Mononuclear cell (primary cell): Measurements from ENCODE around the gene COL9A3. TPM values are rescaled to one million over a fixed set of nuclear protein-coding genes. Genes with fewer than 3 reads are reported as not detected.

Experiments
- H3K27me3 ChIP-seq: 2 replicates; pipeline ENCODE4 v1.6.0; 2011; ENCODE audit warnings: low read length, control low read depth; ENCODE audit not compliant: insufficient read depth
- H3K4me1 ChIP-seq: 2 replicates; pipeline ENCODE4 v1.5.1; 2011; ENCODE audit warnings: mild to moderate bottlenecking, low read length, control low read depth; ENCODE audit not compliant: insufficient read depth
- H3K4me3 ChIP-seq: 2 replicates; pipeline ENCODE4 v1.5.1; 2011; ENCODE audit warnings: mild to moderate bottlenecking, low read length, moderate library complexity
- H3K9me3 ChIP-seq: 2 replicates; pipeline ENCODE4 v1.5.1; 2011; ENCODE audit warnings: low read depth, mild to moderate bottlenecking, control low read depth, low read length
- total RNA-seq: library from RNA; depleted of rRNA; stranded (reverse); fragments of >200 nt; gene quantifications from one replicate; pipeline ENCODE4 v1.2.3, GENCODE V29; 2012

The COL9A3 gene
- total RNA-seq, 1 donor = not detected

DNA sequence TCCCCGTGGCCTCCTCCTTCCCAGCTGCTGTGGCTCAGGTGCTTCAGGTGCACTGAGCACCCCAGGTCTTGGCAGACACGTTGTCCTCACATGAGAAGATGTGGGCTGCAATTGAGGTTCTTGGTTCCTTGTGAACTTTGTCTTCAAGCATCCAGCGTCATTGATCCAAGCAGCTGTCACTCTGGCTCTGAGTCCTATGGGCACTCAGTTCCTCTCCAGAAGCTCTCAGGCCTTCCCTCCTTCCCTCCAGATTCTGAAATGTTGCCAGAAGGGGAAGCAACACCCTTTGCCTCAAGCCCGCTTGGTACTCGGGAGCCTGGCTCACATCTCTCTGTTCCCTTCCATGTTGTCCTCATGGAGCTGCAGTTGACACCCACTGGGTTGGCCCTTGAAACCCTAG lies 29.0 kb upstream of the COL9A3 start:
- H3K4me3 ChIP-seq = no peak overlapping the region
- no peaks in the 10 kb centered on the region for H3K9me3 ChIP-seq
- no peaks in the 10 kb centered on the region for H3K27me3 ChIP-seq
- H3K4me1 ChIP-seq = peaks cover 13% of the 10 kb centered on the region

GRCh38 chr20:62788607-62789006 lies 28.2 kb upstream of the COL9A3 start:
- H3K4me3 ChIP-seq = no peak overlapping the region
- H3K27me3 ChIP-seq = no peaks in the 10 kb centered on the region
- H3K4me1 ChIP-seq = peaks cover 17% of the 10 kb centered on the region
- H3K9me3 ChIP-seq = no peaks in the 10 kb centered on the region

- no peak overlapping the region for H3K4me3 ChIP-seq
- H3K4me1 ChIP-seq = peaks cover 28% of the 10 kb centered on the region
- no peaks in the 10 kb centered on the region for H3K9me3 ChIP-seq
- H3K27me3 ChIP-seq = no peaks in the 10 kb centered on the region
These were observed 26.8 kb upstream of the COL9A3 start for GRCh38 chr20:62790075-62790474.

DNA sequence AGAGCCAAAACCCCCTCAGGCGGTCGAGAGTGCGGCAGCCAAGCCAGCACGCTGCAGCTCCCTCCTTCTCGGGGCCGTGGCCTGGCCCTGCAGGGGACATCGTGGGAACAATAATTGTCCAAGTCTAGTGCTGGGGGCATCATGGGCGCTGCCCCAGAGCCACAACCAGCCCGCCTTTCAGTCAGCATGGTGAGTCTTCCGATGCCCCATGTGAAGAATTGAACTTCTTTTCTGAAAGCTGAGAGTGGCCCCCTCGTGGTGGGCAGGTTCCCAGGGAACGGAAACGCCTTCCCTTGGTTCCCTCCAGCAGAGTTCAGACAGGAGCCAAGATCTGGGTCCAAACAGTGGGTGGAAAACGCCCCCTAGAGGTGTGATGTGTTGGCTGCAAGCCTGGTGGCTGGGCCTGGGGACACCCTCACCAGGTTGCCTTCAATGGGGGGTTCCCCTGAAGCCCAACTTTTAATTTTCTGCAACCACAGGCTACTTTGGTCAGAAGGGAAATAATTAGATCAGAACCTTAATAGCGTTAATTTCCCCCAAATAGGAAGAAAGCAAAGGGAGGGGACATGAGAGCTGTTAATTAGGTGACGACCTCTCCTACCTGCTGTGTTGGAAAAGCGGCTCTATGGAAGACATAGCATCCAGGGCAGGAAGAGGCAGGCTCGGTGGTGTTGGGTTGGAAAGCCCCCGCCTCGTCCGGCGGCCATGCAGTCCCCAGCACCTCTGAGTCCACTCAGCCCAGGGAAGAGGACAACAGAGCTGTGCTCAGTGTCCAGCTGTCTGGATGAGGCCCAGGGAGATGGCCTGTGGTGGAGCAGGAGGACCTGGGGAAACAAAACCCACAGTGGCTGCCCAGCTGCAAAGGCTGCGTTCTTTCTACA lies 25.3 kb upstream of the COL9A3 start:
- Histone ChIP-seq H3K4me3 (no peak overlapping the region), H3K4me1 (peaks cover 37% of the 10 kb centered on the region), H3K27me3 (no peaks in the 10 kb centered on the region), H3K9me3 (no peaks in the 10 kb centered on the region)

GRCh38 chr20:62792182-62792939 lies 24.5 kb upstream of the COL9A3 start:
- Histone ChIP-seq H3K4me1 (peaks cover 40% of the 10 kb centered on the region), H3K4me3 (no peak overlapping the region)

GRCh38 chr20:62792940-62793756 lies 23.7 kb upstream of the COL9A3 start:
- H3K27me3 ChIP-seq = no peaks in the 10 kb centered on the region
- H3K4me1 ChIP-seq = peaks cover 44% of the 10 kb centered on the region
- H3K4me3 ChIP-seq = no peak overlapping the region
- H3K9me3 ChIP-seq = no peaks in the 10 kb centered on the region

More at GRCh38 chr20:62792182-62792939, 24.5 kb upstream of the COL9A3 start:
- Histone ChIP-seq H3K9me3 (no peaks in the 10 kb centered on the region), H3K27me3 (no peaks in the 10 kb centered on the region)

GRCh38 chr20:62793757-62794006 lies 23.2 kb upstream of the COL9A3 start:
- no peaks in the 10 kb centered on the region for H3K27me3 ChIP-seq
- no peaks in the 10 kb centered on the region for H3K9me3 ChIP-seq
- H3K4me3 ChIP-seq = peak overlapping the region; percentile 32
- H3K4me1 ChIP-seq = peaks cover 44% of the 10 kb centered on the region

GRCh38 chr20:62794007-62794724 lies 22.7 kb upstream of the COL9A3 start:
- Histone ChIP-seq H3K27me3 (no peaks in the 10 kb centered on the region), H3K4me3 (peak overlapping the region; percentile 55), H3K4me1 (peaks cover 44% of the 10 kb centered on the region), H3K9me3 (no peaks in the 10 kb centered on the region)

DNA sequence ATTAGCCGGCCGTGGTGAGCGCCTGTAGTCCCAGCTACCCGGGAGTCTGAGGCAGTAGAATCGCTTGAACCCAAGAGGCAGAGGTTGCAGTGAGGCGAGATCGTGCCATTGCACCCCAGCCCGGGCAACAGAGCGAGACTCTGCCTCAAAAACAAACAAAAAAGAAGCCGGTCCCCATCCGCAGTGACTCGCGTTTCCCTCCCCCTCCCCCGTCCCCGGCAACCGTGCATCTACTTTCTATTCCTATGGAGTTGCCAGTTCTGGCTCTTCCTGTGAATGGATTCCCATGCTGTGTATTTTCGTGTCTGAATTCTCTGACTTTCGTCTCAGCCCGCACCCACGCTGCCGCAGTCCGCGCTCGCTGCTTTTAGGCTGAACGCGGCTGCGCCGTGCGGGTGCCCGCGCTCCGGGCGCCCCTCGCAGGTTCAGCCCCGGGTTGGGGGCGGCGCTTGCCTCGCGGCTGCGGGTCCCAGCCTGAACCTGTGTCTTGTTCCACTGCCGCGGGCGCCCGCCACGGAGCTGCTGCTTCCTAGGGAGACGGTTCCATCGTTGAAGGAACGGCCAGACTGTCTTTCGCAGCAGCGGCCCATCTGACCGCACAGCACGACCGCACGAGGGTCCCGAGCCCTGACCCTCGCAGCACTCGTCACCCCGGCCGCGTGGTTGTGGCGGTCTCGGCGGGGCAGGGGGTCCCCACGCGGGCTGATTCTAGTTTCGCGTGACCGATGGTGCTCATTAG lies 21.7 kb upstream of the COL9A3 start:
- Histone ChIP-seq H3K9me3 (no peaks in the 10 kb centered on the region), H3K27me3 (no peaks in the 10 kb centered on the region), H3K4me3 (peak overlapping the region; percentile 55), H3K4me1 (peaks cover 44% of the 10 kb centered on the region)

- Histone ChIP-seq H3K4me3 (peak overlapping the region; percentile 55), H3K9me3 (no peaks in the 10 kb centered on the region), H3K27me3 (no peaks in the 10 kb centered on the region), H3K4me1 (peaks cover 40% of the 10 kb centered on the region)
These were observed 20.0 kb upstream of the COL9A3 start for GRCh38 chr20:62796699-62797491.

DNA sequence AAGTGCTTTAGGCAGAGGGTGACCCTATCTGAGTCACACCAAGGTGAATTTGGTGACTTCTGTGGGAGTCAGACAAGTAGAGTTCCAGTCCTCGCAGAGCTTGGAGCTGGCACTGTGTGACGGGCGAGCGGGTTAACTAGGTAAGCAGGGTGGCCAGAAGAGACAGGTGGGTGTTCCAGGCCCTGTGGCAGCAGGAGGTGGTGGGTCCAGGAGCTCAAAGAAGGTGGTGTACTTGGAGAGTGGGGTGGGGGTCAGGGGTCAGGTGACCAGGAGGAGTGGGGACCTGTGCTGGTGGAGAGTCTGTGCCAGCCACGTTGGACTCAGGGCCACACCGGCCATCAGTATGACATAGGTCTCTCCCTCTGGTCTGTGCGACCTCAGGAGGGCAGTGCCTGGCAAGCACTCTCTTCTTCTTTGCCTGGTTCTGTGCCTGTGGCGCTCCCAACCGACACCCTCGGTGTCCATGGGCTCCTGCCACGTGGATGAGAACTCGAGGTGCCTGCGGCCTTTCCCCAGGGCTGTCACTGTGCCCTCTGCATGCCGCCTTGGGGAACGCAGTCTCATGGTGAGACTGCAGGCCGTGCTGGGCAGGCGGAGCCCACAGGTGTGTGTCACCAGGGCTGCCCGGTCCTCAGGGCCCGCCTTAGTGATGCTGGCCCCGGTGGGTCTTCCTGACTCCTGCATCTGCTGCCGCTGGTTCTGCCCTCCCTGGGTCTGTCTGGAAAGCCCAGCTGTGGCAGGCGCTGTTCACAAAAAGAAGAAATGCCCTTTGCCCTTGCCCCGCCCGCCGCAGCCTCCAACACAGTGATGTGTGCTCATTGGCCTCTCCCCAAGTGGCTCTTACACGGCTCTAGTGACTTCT lies 18.9 kb upstream of the COL9A3 start:
- Histone ChIP-seq H3K27me3 (no peaks in the 10 kb centered on the region), H3K9me3 (no peaks in the 10 kb centered on the region), H3K4me1 (peaks cover 50% of the 10 kb centered on the region), H3K4me3 (no peak overlapping the region)

GRCh38 chr20:62799036-62799435 lies 17.8 kb upstream of the COL9A3 start:
- no peaks in the 10 kb centered on the region for H3K9me3 ChIP-seq
- H3K27me3 ChIP-seq = no peaks in the 10 kb centered on the region
- peaks cover 51% of the 10 kb centered on the region for H3K4me1 ChIP-seq
- no peak overlapping the region for H3K4me3 ChIP-seq

DNA sequence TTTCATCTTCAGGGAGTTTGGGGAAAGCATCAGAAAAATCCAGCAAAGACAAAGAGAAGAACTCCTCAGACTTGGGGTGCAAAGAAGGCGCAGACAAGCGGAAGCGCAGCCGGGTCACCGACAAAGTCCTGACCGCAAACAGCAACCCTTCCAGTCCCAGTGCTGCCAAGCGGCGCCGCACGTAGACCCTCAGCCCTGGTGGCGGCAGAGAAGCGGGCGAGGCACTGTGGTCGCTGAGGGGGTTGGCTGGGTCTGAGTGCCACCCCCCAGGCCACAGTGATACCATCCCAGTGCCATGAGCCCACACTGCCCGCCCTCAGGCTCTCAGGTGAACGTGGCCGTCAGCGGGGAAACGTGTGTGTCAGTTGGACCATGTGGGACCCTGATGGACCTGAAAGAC lies 17.4 kb upstream of the COL9A3 start:
- H3K4me3 ChIP-seq = no peak overlapping the region
- no peaks in the 10 kb centered on the region for H3K27me3 ChIP-seq
- H3K9me3 ChIP-seq = no peaks in the 10 kb centered on the region
- peaks cover 53% of the 10 kb centered on the region for H3K4me1 ChIP-seq
